Fibroblast of lung (primary cell): Measurements from ENCODE around the gene MSANTD2. TPM values are rescaled to one million over a fixed set of nuclear protein-coding genes. Genes with fewer than 3 reads are reported as not detected.

Experiments used
- DNase-seq, 2 donors: peaks; one replicate each; pipeline versions ENCODE4 v3.0.0 to v3.0.0-alpha.2; 2010; ENCODE audit warnings: low read depth in 2 of 2
- H2AFZ ChIP-seq: 2 replicates; pipeline ENCODE4 v1.5.1; 2012; ENCODE audit warnings: low read length, control low read depth, inconsistent platforms
- H3K27ac ChIP-seq: 2 replicates; pipeline ENCODE4 v1.5.1; 2011; ENCODE audit warnings: low read length, control low read depth; ENCODE audit not compliant: insufficient read depth
- H3K27me3 ChIP-seq: 2 replicates; pipeline ENCODE4 v1.5.1; 2011; ENCODE audit warnings: mild to moderate bottlenecking, low read length; ENCODE audit not compliant: control insufficient read depth, insufficient read depth
- H3K36me3 ChIP-seq: 2 replicates; pipeline ENCODE4 v1.5.1; 2011; ENCODE audit warnings: low read length; ENCODE audit not compliant: control insufficient read depth, insufficient read depth
- H3K4me1 ChIP-seq: 2 replicates; pipeline ENCODE4 v1.5.1; 2011; ENCODE audit warnings: low read length; ENCODE audit not compliant: control insufficient read depth, insufficient read depth; ENCODE audit errors: extremely low read depth
- H3K4me2 ChIP-seq: 2 replicates; pipeline ENCODE4 v1.5.1; 2011; ENCODE audit warnings: low read length, control low read depth; ENCODE audit not compliant: insufficient read depth; ENCODE audit errors: extremely low read depth
- H3K4me3 ChIP-seq, 4 experiments: fragments of 200-600 bp in 1 of 4; sonication (generic) in 1 of 4; replicated peaks in 1 of 4; 2 replicates each; pipeline ENCODE4 v1.5.1; 2011 to 2016; ENCODE audit warnings: low read length in 4 of 4, low read depth in 3 of 4, mild to moderate bottlenecking in 3 of 4, control low read depth in 2 of 4, inconsistent platforms in 1 of 4, mixed read lengths in 1 of 4; ENCODE audit not compliant: insufficient read depth in 1 of 4; ENCODE audit errors: control extremely low read depth in 1 of 4
- H3K79me2 ChIP-seq: 2 replicates; pipeline ENCODE4 v1.5.1; 2012; ENCODE audit warnings: mild to moderate bottlenecking, low read length, inconsistent platforms; ENCODE audit not compliant: control insufficient read depth, insufficient read depth
- H3K9ac ChIP-seq: 2 replicates; pipeline ENCODE4 v1.5.1; 2011; ENCODE audit warnings: mild to moderate bottlenecking, low read length, control low read depth; ENCODE audit not compliant: insufficient read depth
- H3K9me3 ChIP-seq: 2 replicates; pipeline ENCODE4 v1.5.1; 2012; ENCODE audit warnings: low read depth, low read length; ENCODE audit not compliant: control insufficient read depth, insufficient read depth
- H4K20me1 ChIP-seq: 2 replicates; pipeline ENCODE4 v1.5.1; 2011; ENCODE audit warnings: low read length; ENCODE audit not compliant: control insufficient read depth, insufficient read depth; ENCODE audit errors: extremely low read depth
- EZH2 ChIP-seq: IDR thresholded peaks from 2 replicates; pipeline ENCODE4 v1.5.1; 2012; ENCODE audit warnings: low read length, control low read depth, mild to moderate bottlenecking; ENCODE audit errors: missing control alignments
- polyA plus RNA-seq, 2 donors: library from polyadenylated mRNA; depleted of rRNA in 1 of 2; stranded (reverse) in 1 of 2; unstranded in 1 of 2; fragments of >200 nt; gene quantifications; 2 replicates each; pipeline ENCODE4 v1.2.1, GENCODE V29; 2011 to 2012; ENCODE audit warnings: missing spikeins in 1 of 2
- total RNA-seq: library from RNA; depleted of rRNA; stranded (reverse); fragments of >200 nt; gene quantifications from 2 replicates; pipeline ENCODE4 v1.2.1, GENCODE V29; 2014
- TF ChIP-seq, protein P1 (sequence below), 2 donors: IDR thresholded peaks in 1 of 2; conservative IDR thresholded peaks in 1 of 2; 1 replicate in 1 of 2; 2 replicates in 1 of 2; pipeline ENCODE4 v1.5.1; 2011 to 2012; ENCODE audit warnings: low read length in 2 of 2, control low read depth in 1 of 2, inconsistent platforms in 1 of 2, low read depth in 1 of 2, mild to moderate bottlenecking in 1 of 2

MSANTD2 gene
- total and polyA plus RNA-seq, 2 donors (not counting 1 experiment from before 2014, with no cell fraction given), result 6.3 to 6.6 TPM

DNA sequence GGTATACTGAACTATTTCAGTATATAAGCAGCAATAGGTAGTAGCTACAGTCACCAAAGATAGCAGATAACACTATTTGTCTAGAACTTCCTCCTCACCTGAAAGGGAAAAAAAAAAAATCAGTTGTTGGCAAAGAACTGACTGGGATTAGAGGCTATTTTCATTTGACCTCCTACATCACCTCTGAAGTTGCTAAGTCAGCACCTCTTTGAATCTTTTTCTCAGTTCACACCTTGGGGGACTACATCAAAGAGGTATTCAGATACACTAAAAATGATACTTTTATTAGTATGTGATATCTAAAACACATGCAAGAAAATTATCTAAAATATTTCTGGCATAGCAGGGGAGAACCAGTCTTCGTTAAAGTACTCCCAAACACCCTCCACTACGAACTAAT, 16.2 kb downstream of the MSANTD2 start:
- H3K4me1 ChIP-seq, result no peaks in the 10 kb centered on the region
- no peak overlapping the region for H3K4me2 ChIP-seq
- no peaks in the 10 kb centered on the region for H4K20me1 ChIP-seq
- H3K27me3 ChIP-seq, result no peaks in the 10 kb centered on the region
- H3K9ac ChIP-seq, result no peak overlapping the region
- no peaks in the 10 kb centered on the region for H3K9me3 ChIP-seq
- TF ChIP-seq EZH2, result no peak
- TF ChIP-seq, protein P1, sequence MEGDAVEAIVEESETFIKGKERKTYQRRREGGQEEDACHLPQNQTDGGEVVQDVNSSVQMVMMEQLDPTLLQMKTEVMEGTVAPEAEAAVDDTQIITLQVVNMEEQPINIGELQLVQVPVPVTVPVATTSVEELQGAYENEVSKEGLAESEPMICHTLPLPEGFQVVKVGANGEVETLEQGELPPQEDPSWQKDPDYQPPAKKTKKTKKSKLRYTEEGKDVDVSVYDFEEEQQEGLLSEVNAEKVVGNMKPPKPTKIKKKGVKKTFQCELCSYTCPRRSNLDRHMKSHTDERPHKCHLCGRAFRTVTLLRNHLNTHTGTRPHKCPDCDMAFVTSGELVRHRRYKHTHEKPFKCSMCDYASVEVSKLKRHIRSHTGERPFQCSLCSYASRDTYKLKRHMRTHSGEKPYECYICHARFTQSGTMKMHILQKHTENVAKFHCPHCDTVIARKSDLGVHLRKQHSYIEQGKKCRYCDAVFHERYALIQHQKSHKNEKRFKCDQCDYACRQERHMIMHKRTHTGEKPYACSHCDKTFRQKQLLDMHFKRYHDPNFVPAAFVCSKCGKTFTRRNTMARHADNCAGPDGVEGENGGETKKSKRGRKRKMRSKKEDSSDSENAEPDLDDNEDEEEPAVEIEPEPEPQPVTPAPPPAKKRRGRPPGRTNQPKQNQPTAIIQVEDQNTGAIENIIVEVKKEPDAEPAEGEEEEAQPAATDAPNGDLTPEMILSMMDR (conservative IDR thresholded peaks at IDR 0.05 in 1 of 2, IDR thresholded peaks at IDR 0.05 in 1 of 2; ENCODE audit: low read depth in 1 of 2, low read length in 2 of 2), result no peak
- no peak overlapping the region for H2AFZ ChIP-seq
- no peaks in the 10 kb centered on the region for H3K36me3 ChIP-seq
- no peak overlapping the region for H3K27ac ChIP-seq
- no peak overlapping the region for H3K4me3 ChIP-seq
- H3K79me2 ChIP-seq, result peaks cover 11% of the 10 kb centered on the region
- no peak for DNase-seq

DNA sequence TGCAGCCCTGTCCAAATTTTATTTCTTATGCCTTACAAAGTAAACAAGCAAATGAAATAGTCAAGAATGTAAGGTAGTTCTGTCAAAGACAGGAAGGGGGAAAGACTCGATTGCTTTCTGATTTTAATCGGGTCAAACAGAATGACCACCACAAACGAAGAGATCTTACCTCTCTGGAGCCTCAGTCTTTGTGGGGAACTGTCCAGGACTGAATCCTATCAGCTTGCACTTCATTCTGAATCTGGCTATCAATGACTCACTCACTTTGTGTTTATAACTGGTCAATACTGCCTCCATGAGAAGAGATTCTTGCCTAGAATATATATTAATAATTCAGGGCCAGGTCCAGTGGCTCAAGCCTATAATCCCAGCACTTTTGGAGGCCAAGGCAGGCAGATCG, 17.2 kb downstream of the MSANTD2 start:
- no peaks in the 10 kb centered on the region for H3K4me1 ChIP-seq
- H3K4me2 ChIP-seq, result no peak overlapping the region
- H3K4me3 ChIP-seq, result no peak overlapping the region
- H3K36me3 ChIP-seq, result no peaks in the 10 kb centered on the region
- TF ChIP-seq EZH2, result no peak
- TF ChIP-seq, protein P1 (conservative IDR thresholded peaks at IDR 0.05 in 1 of 2, IDR thresholded peaks at IDR 0.05 in 1 of 2; ENCODE audit: low read depth in 1 of 2, low read length in 2 of 2), result no peak
- no peak overlapping the region for H2AFZ ChIP-seq
- peaks cover 11% of the 10 kb centered on the region for H3K79me2 ChIP-seq
- H3K9ac ChIP-seq, result no peak overlapping the region
- H3K27me3 ChIP-seq, result no peaks in the 10 kb centered on the region
- no peaks in the 10 kb centered on the region for H3K9me3 ChIP-seq
- no peak overlapping the region for H3K27ac ChIP-seq
- DNase-seq, result no peak
- no peaks in the 10 kb centered on the region for H4K20me1 ChIP-seq

DNA sequence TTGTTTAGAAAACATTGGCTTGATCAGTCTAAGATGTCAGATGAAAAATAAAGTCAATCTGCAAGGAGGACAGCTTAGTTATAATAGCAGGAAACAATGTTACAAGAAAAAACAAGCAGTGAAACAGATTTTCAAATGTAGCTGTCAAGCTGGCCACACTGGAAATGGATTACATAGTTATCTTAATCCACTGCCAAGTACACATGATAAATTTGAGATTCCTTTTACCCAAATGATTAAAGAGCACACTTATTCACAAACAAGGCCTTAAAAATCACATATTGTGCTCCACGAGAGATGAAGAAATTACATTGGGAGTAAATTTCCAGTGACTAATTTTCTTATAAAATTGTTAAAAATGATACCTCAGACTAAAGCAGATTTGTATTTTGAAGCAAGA, 20.6 kb downstream of the MSANTD2 start:
- Histone ChIP-seq H3K36me3 (no peaks in the 10 kb centered on the region), H3K9me3 (no peaks in the 10 kb centered on the region), H2AFZ (no peak overlapping the region), H4K20me1 (no peaks in the 10 kb centered on the region), H3K4me1 (no peaks in the 10 kb centered on the region), H3K79me2 (no peaks in the 10 kb centered on the region), H3K4me3 (no peak overlapping the region), H3K27me3 (no peaks in the 10 kb centered on the region), H3K27ac (no peak overlapping the region), H3K9ac (no peak overlapping the region), H3K4me2 (no peak overlapping the region)
- TF ChIP-seq, protein P1 (conservative IDR thresholded peaks at IDR 0.05 in 1 of 2, IDR thresholded peaks at IDR 0.05 in 1 of 2; ENCODE audit: low read depth in 1 of 2, low read length in 2 of 2), result no peak
- TF ChIP-seq EZH2, result no peak
- peak in 1 of 2 donors; percentile 11 for DNase-seq
